Panc1 (cell line): Measurements from ENCODE around the gene CTTNBP2. TPM values are rescaled to one million over a fixed set of nuclear protein-coding genes. Genes with fewer than 3 reads are reported as not detected.

Source experiments
- ATAC-seq: fragments of 200-7000 bp; cut with Tn5 transposase; 2 replicates; pipeline ENCODE4 v1.9.1; 2020; ENCODE audit warnings: mild to moderate bottlenecking, moderate library complexity
- BruUV-seq: library from RNA; stranded (reverse); fragments of 400-500 nt; replicated peaks from 2 replicates; lab custom pipeline; 2021; lab: Mats Ljungman, UMichigan
- CTCF ChIA-PET: fragments of 300-600 bp; sonication (Branson Sonifier 250); formaldehyde crosslinking; loops from one replicate; lab custom pipeline; 2022; ENCODE audit warnings: antibody characterized with exemption; lab: Charles Lee
- POLR2A ChIA-PET: fragments of 300-600 bp; sonication (Branson Sonifier 250); formaldehyde crosslinking; loops from one replicate; lab custom pipeline; 2022; ENCODE audit warnings: antibody characterized with exemption; lab: Charles Lee
- DNase-seq: peaks from one replicate; pipeline ENCODE4 v3.0.0-alpha.2; 2010; ENCODE audit warnings: low read depth, low spot score
- H3K27ac ChIP-seq: 2 replicates; pipeline ENCODE4 v1.5.1; 2011; ENCODE audit warnings: mild to moderate bottlenecking, low read length, inconsistent platforms
- H3K27me3 ChIP-seq: fragments of 200-500 bp; sonication (Bioruptor generic); 2 replicates; pipeline ENCODE4 v1.6.0; 2014; ENCODE audit warnings: low read length, inconsistent platforms; ENCODE audit not compliant: control insufficient read depth, insufficient read depth
- H3K36me3 ChIP-seq: fragments of 200-500 bp; sonication (Bioruptor generic); 2 replicates; pipeline ENCODE4 v1.5.1; 2014; ENCODE audit warnings: inconsistent platforms, mild to moderate bottlenecking, low read length, moderate library complexity; ENCODE audit not compliant: control insufficient read depth, insufficient read depth
- H3K4me1 ChIP-seq: 2 replicates; pipeline ENCODE4 v1.5.1; 2011; ENCODE audit warnings: inconsistent platforms, mild to moderate bottlenecking, low read length, moderate library complexity; ENCODE audit not compliant: control insufficient read depth, insufficient read depth
- H3K4me3 ChIP-seq, 2 experiments: 2 replicates each; pipeline ENCODE4 v1.5.1; 2011 to 2012; ENCODE audit warnings: low read depth in 2 of 2, low read length in 2 of 2, mild to moderate bottlenecking in 2 of 2, inconsistent platforms in 1 of 2, moderate library complexity in 1 of 2
- H3K9me3 ChIP-seq: fragments of 200-500 bp; sonication (Bioruptor generic); 2 replicates; pipeline ENCODE4 v1.5.1; 2014; ENCODE audit warnings: low read depth, mild to moderate bottlenecking, inconsistent platforms, low read length, moderate library complexity; ENCODE audit not compliant: control insufficient read depth, insufficient read depth
- CTCF ChIP-seq: fragments of 450-650 bp; IDR thresholded peaks from 2 replicates; pipeline ENCODE4 v1.5.1; 2017; ENCODE audit warnings: mild to moderate bottlenecking
- POLR2AphosphoS5 ChIP-seq: IDR thresholded peaks from 2 replicates; pipeline ENCODE4 v1.6.1; 2012; ENCODE audit warnings: mild to moderate bottlenecking, low read depth, low read length, moderate library complexity
- SIN3A ChIP-seq: IDR thresholded peaks from 2 replicates; pipeline ENCODE4 v1.6.1; 2012; ENCODE audit warnings: low read depth, mild to moderate bottlenecking, low read length, moderate library complexity, borderline replicate concordance; ENCODE audit not compliant: insufficient read depth
- TCF7L2 ChIP-seq: IDR thresholded peaks from 2 replicates; pipeline ENCODE4 v1.6.1; 2011; ENCODE audit warnings: mild to moderate bottlenecking, low read depth, low read length, inconsistent platforms
- in situ Hi-C: cut with HindIII; loops from 2 replicates; pipeline ENCODE4 v1.10.0; 2016; ENCODE audit warnings: low sequenced_read_pairs, low pct_unique_long_range_greater_than_20kb
- intact Hi-C: fragments of 100-400 bp; cut with micrococcal nuclease; formaldehyde crosslinking; loops from one replicate; pipeline ENCODE4 v1.10.0; 2022; ENCODE audit not compliant: unreplicated experiment
- total RNA-seq: library from RNA; stranded (reverse); gene quantifications from one replicate; pipeline ENCODE4 v1.2.1, GENCODE V29; 2021; ENCODE audit not compliant: unreplicated experiment
- TF ChIP-seq, protein P1 (sequence below), 2 experiments: IDR thresholded peaks; 2 replicates each; pipeline ENCODE4 v1.6.1; 2011 to 2012; ENCODE audit warnings: low read depth in 2 of 2, control low read depth in 1 of 2, low read length in 1 of 2, mild to moderate bottlenecking in 1 of 2, moderate library complexity in 1 of 2; ENCODE audit not compliant: insufficient read depth in 1 of 2

Gene CTTNBP2
- total RNA-seq, 1 experiment from 2014 or later = 1.0 TPM

DNA sequence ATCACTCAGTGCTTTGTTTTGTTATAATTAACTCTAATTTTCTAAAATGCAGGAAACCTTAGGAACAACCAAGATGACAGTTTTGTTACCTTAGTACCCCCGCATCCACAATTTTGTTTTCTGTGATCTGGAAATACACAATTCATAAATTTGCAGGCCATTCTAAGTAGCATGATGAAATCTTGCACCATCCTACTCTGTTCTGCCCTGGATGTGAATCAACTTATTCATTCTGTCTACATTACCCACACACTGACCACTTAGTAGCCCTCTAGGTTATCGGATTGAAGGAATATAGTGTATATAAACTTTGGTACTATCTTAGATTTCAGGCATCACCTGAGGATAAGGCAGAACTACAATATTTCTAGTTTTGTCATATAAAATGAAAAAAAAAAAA lies 155.9 kb downstream of the CTTNBP2 start:
- ATAC-seq (no peak), DNase-seq (no peak)
- in situ Hi-C loops (no loop called here), intact Hi-C loops (no loop called here)
- Histone ChIP-seq H3K27ac (no peak overlapping the region), H3K27me3 (peaks cover 3% of the 10 kb centered on the region; the same call in 1 of the 2 replicates), H3K4me1 (no peaks in the 10 kb centered on the region), H3K9me3 (no peaks in the 10 kb centered on the region), H3K36me3 (no peaks in the 10 kb centered on the region), H3K4me3 (no peak overlapping the region)
- no TSS peak for BruUV-seq
- POLR2A ChIA-PET = interaction anchor here (0.7 kb wide), 1 partner anchor 154 kb away, joined by 4 read pairs; no protein-coding TSS in a partner anchor
- CTCF ChIA-PET = no interaction called here
- no peak for TF ChIP-seq CTCF
- TF ChIP-seq, protein P1, sequence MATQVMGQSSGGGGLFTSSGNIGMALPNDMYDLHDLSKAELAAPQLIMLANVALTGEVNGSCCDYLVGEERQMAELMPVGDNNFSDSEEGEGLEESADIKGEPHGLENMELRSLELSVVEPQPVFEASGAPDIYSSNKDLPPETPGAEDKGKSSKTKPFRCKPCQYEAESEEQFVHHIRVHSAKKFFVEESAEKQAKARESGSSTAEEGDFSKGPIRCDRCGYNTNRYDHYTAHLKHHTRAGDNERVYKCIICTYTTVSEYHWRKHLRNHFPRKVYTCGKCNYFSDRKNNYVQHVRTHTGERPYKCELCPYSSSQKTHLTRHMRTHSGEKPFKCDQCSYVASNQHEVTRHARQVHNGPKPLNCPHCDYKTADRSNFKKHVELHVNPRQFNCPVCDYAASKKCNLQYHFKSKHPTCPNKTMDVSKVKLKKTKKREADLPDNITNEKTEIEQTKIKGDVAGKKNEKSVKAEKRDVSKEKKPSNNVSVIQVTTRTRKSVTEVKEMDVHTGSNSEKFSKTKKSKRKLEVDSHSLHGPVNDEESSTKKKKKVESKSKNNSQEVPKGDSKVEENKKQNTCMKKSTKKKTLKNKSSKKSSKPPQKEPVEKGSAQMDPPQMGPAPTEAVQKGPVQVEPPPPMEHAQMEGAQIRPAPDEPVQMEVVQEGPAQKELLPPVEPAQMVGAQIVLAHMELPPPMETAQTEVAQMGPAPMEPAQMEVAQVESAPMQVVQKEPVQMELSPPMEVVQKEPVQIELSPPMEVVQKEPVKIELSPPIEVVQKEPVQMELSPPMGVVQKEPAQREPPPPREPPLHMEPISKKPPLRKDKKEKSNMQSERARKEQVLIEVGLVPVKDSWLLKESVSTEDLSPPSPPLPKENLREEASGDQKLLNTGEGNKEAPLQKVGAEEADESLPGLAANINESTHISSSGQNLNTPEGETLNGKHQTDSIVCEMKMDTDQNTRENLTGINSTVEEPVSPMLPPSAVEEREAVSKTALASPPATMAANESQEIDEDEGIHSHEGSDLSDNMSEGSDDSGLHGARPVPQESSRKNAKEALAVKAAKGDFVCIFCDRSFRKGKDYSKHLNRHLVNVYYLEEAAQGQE (IDR thresholded peaks at IDR 0.05; ENCODE audit: insufficient read depth in 1 of 2, low read depth in 2 of 2, low read length in 1 of 2) = no peak

DNA sequence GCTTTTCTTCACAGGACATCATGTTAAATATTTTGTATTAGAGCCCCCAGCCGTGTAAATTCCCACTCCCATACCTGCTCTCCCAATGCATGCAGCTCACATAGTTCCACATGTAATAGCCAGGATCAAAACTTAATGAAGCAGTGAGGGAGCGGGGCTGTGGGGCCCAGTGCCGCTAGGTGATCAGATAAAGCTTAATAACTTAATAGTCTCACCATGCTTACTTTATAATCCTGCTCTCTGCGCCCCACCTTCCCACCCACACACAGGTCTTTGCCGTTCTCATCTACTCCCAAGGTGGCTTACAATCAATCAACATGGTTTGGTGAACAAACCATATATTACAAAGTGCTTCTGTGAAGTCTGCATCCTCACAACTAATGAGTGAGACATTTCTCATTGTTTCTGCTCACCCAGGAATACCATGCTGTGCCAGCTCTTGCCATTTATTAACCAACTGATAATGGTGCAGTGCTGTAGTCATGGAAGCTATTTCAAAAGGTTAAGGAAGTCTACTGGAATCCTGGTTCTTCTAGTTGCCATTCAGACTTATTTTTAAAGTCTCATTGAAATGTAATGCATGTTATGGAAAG lies 156.4 kb downstream of the CTTNBP2 start:
- intact Hi-C loops = no loop called here
- POLR2A ChIA-PET = no interaction called here
- Histone ChIP-seq H3K27ac (no peak overlapping the region), H3K9me3 (no peaks in the 10 kb centered on the region), H3K4me1 (no peaks in the 10 kb centered on the region), H3K4me3 (no peak overlapping the region), H3K27me3 (peaks cover 3% of the 10 kb centered on the region; the same call in 1 of the 2 replicates), H3K36me3 (no peaks in the 10 kb centered on the region)
- DNase-seq (no peak), ATAC-seq (no peak)
- CTCF ChIA-PET = no interaction called here
- TF ChIP-seq SIN3A (no peak), CTCF (no peak), POLR2AphosphoS5 (no peak), TCF7L2 (no peak)
- TF ChIP-seq, protein P1 (IDR thresholded peaks at IDR 0.05; ENCODE audit: insufficient read depth in 1 of 2, low read depth in 2 of 2, low read length in 1 of 2) = no peak
- in situ Hi-C loops = no loop called here
- no TSS peak for BruUV-seq
